Activated naive CD8-positive, alpha-beta T cell treated with anti-CD3 and anti-CD28 coated beads for 36 hours (primary cell): ENCODE results near the gene CALY. TPM values are rescaled to one million over a fixed set of nuclear protein-coding genes. Genes with fewer than 3 reads are reported as not detected.
A peak's percentile ranks its signal among the peaks of the same experiment; 100 is the strongest.

ENCODE experiments used
- DNase-seq: peaks from one replicate; pipeline ENCODE4 v3.0.0; 2021
- H3K27ac Mint-ChIP-seq: one replicate; pipeline ENCODE4 v1.8.0; 2022; ENCODE audit warnings: mild to moderate bottlenecking, moderate library complexity, mixed read lengths
- H3K27me3 Mint-ChIP-seq: one replicate; pipeline ENCODE4 v1.8.0; 2022; ENCODE audit warnings: mild to moderate bottlenecking, mixed read lengths
- H3K36me3 Mint-ChIP-seq: one replicate; pipeline ENCODE4 v1.8.0; 2021; ENCODE audit warnings: mild to moderate bottlenecking, mixed read lengths
- H3K4me1 Mint-ChIP-seq: one replicate; pipeline ENCODE4 v1.8.0; 2021; ENCODE audit warnings: mixed read lengths
- H3K4me3 Mint-ChIP-seq: one replicate; pipeline ENCODE4 v1.8.0; 2022; ENCODE audit warnings: mild to moderate bottlenecking, moderate library complexity, mixed read lengths
- H3K9me3 Mint-ChIP-seq: one replicate; pipeline ENCODE4 v1.8.0; 2022; ENCODE audit warnings: mixed read lengths
- total RNA-seq, 2 experiments: library from RNA; stranded (reverse); gene quantifications; one replicate each; pipeline ENCODE4 v1.2.3, GENCODE V29; 2021

Gene CALY
- total RNA-seq, 2 experiments from 2014 or later = not detected

DNA sequence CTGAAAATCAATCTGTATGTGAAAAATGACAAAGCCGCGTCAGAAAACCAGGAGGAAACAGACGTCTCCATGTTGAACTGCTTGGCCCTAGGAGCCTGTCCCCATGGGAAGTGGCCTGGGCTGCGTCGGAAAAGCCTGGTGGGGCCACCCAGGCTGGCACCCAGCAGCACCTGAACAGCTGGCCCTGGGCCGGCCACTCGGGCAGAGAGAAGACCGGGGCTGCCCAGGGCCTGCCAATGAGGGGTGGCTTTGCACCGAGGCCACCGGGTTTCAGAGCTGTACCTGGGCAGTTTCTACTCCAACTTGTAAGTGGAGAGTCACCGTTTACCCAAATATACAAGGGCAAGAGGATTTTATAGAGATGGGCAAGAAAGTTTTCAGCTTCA lies 22.2 kb upstream of the CALY start:
- H3K27ac Mint-ChIP-seq = no peak overlapping the region
- no peaks in the 10 kb centered on the region for H3K9me3 Mint-ChIP-seq
- no peak for DNase-seq
- H3K36me3 Mint-ChIP-seq = peaks cover 9% of the 10 kb centered on the region
- peaks cover 6% of the 10 kb centered on the region for H3K4me1 Mint-ChIP-seq
- H3K27me3 Mint-ChIP-seq = no peaks in the 10 kb centered on the region
- no peak overlapping the region for H3K4me3 Mint-ChIP-seq

DNA sequence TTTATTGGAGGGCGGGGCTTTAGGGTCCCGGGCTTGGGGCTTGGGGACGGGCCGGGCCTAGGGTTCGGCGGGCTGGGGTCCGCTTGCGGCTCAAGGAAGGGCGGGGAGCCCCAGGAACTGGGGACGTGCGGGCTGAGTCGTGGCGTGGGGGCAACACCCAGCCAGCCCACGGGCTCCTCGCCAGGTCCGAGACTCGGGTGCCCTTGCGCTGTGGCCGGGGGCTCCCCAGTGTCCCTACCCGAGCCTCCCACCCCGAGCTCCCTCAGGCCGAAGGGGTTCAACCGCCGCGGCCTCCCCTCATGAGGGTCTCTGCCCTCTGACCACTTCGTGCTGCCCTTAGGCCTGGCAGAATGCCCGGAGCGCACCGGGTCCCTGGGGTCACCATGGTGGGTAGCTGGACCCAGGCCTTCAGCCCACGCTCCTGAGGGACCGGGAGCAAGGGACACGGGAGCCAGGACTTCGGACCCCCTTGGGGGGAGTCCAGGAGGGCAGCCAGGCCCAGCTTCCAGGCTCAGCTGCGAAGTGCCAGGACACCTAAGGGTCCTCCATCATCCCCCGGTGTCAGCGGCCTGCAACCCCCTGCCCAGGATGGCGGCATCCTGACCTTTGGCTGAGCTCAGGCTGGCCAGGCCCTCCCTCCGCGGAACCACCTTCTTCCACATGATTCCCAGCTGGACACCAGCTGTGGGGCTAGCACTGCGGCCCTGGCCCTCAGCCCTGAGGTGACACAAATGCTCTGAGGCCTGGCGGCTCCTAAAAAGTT lies 21.6 kb upstream of the CALY start:
- no peaks in the 10 kb centered on the region for H3K9me3 Mint-ChIP-seq
- no peak overlapping the region for H3K4me3 Mint-ChIP-seq
- DNase-seq = no peak
- H3K27me3 Mint-ChIP-seq = no peaks in the 10 kb centered on the region
- H3K4me1 Mint-ChIP-seq = peaks cover 6% of the 10 kb centered on the region
- H3K36me3 Mint-ChIP-seq = peaks cover 7% of the 10 kb centered on the region
- H3K27ac Mint-ChIP-seq = no peak overlapping the region

DNA sequence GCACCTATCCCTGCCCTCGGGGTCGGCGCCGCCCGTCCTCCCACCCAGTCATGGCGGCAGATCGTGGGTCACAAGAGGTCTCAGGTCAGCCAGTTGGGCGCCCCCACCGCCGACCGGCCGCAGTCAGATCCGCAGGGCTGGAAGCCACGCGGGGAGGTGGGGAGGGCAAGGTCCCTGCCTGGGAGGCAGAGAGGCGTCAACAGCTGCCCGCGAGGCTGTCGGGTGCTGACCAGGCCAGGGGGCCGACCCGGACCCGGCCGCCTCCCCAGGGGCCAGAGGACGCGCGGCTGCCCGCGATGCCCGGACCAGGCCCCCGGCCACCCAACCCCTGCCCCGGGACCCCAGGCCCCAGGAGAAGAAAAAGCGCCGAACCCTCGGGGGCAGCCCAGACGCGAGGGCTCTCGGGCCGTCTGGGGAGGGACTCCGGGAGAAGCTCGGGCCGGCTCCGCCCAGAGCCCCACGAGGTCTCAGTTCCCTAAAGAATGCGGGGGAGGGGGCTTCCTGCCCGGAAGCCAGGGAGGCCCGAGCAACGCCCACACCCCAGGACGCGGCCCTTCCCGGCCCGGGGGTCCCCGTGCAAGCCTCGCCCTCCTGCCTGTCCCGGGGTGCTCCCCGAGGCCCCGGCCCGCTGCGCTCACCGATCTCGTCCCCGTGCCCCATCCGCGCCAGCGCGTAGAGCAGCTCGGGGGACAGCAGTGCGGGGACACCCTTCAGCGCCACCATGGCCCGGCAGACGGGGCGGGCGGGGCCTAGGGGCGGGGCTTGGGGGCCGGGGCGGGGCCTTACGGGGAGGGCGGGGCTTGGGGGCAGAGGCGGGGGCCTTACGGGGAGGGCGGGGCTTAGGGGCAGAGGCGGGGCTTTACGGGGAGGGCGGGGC lies 20.8 kb upstream of the CALY start, which contains the start of gene FUOM:
Gene FUOM (minus strand): TSS at position 735 of the 877 bp plus-strand sequence. CDS start 12 bp downstream, at position 723.
- Mint-ChIP-seq H3K9me3 (no peaks in the 10 kb centered on the region), H3K4me1 (peaks cover 6% of the 10 kb centered on the region), H3K27ac (peak within 1 kb of the TSS; percentile 75), H3K36me3 (peaks cover 6% of the 10 kb centered on the region), H3K4me3 (peak within 1 kb of the TSS; percentile 84), H3K27me3 (no peaks in the 10 kb centered on the region)
- DNase-seq = peak; percentile 85

DNA sequence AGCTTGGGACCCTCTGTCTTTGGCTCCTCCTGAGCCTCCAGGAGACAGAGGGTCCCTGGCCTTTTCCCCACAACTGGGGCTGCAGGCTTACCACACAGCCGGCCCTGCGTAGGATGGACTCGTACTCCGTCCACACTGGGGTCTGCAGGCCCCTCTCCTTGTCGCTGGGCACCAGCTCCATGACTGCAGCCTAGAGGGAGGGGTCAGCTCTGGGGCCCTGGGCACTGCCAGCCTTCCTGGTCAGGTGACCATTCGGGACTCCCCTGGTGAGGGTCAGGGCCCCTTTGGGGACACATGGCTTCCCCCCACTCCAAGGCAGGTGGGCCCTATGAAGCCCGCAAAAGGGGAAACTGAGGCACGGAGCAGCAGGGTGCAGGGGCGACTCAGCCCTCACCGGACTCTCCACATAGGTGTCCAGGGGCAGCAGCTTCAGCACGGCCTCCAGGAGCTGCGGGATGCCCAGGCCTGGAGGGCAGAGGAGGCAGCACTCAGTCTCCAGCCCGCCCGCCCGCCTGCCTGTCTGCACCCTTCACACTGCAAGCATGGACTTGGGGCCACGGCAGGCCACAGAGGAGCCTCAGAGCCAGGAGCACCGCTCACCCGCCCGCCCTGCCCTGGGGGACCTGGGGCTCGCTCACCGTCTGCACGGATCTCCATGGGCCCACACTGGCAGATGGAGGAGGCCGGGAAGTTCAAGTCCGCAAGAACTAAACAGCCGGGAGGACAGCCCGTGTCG lies 20.0 kb upstream of the CALY start:
- Mint-ChIP-seq H3K36me3 (peaks cover 3% of the 10 kb centered on the region), H3K27ac (peak overlapping the region; percentile 75), H3K9me3 (no peaks in the 10 kb centered on the region), H3K4me1 (peaks cover under 1% of the 10 kb centered on the region), H3K4me3 (peak overlapping the region; percentile 84), H3K27me3 (no peaks in the 10 kb centered on the region)
- no peak for DNase-seq

DNA sequence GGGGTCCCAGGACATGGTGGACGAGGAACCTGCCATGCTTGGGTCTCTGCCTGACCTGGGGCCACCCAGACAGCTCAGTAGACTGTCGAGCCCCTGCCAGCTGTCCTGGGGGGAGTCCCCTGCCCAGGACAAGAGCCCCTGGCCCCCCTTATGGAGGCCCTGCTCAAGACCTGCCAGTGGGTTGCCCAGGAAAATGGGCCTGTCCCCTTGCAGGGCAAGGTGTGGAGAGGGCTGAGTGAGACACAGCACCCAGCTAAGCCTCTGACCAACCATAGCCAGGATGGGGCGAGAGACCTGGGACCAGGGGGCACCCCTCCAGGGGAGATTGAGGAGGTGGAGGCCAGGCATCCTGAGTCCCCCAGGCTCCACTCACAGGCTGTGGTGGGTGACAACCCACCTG lies 19.3 kb upstream of the CALY start:
- DNase-seq = no peak
- no peaks in the 10 kb centered on the region for H3K4me1 Mint-ChIP-seq
- no peaks in the 10 kb centered on the region for H3K27me3 Mint-ChIP-seq
- H3K4me3 Mint-ChIP-seq = peak overlapping the region; percentile 84
- H3K9me3 Mint-ChIP-seq = no peaks in the 10 kb centered on the region
- no peak overlapping the region for H3K27ac Mint-ChIP-seq
- H3K36me3 Mint-ChIP-seq = peaks cover 3% of the 10 kb centered on the region

DNA sequence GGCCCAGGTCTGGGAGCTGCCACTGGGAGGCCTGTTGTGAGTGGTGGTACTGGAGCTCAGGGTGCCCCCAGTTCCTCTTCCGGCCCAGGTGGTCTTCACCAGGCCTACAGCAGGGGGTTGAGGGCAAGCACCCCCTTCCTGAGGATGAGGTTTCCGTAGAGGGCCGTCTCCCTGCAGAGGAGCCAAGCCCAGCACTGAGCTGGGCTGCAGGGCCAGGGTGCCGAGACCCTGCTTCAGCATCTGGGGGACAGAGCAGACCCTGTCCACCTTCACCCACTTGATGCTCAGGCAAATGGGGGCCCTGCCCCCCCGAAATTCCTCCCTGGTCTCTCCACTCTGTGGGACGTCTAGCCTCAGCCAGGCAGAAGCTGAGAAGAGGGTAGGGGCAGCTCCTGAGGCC lies 18.6 kb upstream of the CALY start:
- Mint-ChIP-seq H3K27ac (no peak overlapping the region), H3K27me3 (no peaks in the 10 kb centered on the region), H3K36me3 (peaks cover 3% of the 10 kb centered on the region), H3K9me3 (no peaks in the 10 kb centered on the region), H3K4me1 (no peaks in the 10 kb centered on the region), H3K4me3 (no peak overlapping the region)
- DNase-seq = no peak

DNA sequence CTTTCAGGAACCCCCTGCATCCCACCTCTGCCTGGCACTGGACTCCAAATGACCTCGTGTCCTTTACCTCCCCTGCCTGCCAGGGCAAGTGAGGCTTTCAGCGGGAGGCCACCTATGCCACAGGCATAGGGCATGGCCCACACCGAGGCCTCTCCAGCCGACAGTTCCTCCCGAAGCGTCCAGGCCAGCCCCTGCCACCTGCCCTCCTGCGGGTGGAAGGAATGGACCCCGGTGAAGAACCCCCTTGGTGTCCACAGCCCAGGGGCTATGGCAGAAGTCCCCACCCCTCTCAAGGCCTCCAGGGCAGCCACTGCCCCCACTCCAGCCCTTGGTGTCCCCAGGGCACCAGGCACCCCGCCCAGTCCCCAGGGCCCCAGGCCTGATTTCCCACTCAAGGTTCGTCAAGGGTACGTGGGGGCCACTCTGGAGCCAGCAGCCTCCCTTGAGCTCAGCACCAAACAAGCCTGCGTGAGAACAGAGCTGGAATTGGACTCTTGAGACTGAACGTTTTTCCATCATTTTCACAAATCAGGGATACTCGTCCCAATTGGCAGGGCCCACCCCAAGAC lies 18.1 kb upstream of the CALY start:
- Mint-ChIP-seq H3K4me3 (no peak overlapping the region), H3K27me3 (no peaks in the 10 kb centered on the region), H3K36me3 (peaks cover 3% of the 10 kb centered on the region), H3K9me3 (no peaks in the 10 kb centered on the region), H3K4me1 (no peaks in the 10 kb centered on the region), H3K27ac (no peak overlapping the region)
- DNase-seq = no peak

DNA sequence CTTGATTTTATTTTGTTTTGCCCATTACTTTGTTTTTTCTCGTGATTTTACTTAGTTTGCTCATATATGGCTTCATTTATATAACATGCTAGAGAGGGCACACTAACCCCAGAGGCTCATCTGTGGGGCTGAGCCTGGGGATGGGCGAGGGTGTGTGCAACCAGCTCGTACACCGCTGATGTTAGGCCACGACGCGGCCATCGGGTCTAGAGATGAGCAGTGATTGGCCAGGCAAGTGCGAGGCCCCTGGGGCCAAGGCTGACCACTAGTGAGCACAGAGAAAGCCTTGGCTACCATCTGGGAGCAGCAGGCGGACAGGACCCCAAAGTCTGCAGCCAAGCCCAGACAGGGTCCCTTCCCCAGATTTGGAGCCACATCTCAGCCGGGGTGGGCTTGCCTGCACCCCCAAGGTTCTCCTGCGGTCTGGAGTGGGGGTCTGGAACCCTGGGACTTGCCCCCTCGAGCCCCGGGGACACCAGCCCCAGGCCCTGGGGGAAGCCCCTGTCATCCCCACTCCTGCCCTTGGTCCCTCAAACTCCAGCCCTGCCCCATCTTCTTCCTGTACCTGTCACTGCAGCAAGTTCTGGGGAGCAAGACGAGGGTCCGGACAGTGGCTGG lies 17.4 kb upstream of the CALY start:
- no peaks in the 10 kb centered on the region for H3K4me1 Mint-ChIP-seq
- no peak overlapping the region for H3K27ac Mint-ChIP-seq
- no peak for DNase-seq
- H3K4me3 Mint-ChIP-seq = no peak overlapping the region
- H3K27me3 Mint-ChIP-seq = peaks cover 3% of the 10 kb centered on the region
- peaks cover 3% of the 10 kb centered on the region for H3K36me3 Mint-ChIP-seq
- H3K9me3 Mint-ChIP-seq = no peaks in the 10 kb centered on the region

DNA sequence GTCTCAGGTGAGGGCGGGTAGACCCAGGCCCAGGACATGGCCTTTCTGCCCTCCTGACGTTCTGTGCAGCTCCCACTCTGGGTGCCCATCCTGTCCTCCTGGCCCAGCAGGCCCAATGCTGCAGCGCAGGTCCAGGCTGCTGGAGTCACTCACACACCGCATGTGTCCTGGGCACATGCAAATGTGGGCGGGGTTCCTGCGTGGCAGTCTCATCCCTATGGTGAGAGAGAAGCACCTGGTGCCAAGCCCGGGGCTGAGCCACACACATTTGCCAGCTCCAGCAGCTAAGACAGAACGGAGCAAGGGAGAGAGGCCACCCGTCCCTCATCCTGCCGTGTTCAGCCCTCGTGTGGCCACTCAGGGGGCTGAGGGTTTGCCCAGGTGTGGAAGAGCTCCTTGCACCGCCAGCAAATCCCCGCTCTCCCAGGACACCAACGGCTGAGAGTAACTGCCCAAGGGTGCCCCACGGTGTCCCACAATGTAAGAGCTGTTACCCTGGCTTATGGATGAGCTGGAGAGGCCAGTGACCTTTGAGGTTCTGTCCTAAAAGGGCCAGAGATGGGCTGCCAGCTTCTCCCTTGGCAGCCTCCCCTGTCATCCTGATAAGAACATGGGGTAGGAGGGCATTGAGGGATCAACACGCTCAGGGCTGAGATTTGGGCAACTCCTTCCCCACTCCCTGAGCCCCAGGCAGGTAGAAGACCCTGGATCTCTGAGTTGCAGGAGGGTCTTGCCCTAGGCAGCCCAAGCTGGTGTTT lies 16.7 kb upstream of the CALY start:
- Mint-ChIP-seq H3K27ac (no peak overlapping the region), H3K9me3 (no peaks in the 10 kb centered on the region), H3K4me1 (no peaks in the 10 kb centered on the region), H3K36me3 (peaks cover 3% of the 10 kb centered on the region), H3K4me3 (no peak overlapping the region), H3K27me3 (peaks cover 5% of the 10 kb centered on the region)
- DNase-seq = no peak

DNA sequence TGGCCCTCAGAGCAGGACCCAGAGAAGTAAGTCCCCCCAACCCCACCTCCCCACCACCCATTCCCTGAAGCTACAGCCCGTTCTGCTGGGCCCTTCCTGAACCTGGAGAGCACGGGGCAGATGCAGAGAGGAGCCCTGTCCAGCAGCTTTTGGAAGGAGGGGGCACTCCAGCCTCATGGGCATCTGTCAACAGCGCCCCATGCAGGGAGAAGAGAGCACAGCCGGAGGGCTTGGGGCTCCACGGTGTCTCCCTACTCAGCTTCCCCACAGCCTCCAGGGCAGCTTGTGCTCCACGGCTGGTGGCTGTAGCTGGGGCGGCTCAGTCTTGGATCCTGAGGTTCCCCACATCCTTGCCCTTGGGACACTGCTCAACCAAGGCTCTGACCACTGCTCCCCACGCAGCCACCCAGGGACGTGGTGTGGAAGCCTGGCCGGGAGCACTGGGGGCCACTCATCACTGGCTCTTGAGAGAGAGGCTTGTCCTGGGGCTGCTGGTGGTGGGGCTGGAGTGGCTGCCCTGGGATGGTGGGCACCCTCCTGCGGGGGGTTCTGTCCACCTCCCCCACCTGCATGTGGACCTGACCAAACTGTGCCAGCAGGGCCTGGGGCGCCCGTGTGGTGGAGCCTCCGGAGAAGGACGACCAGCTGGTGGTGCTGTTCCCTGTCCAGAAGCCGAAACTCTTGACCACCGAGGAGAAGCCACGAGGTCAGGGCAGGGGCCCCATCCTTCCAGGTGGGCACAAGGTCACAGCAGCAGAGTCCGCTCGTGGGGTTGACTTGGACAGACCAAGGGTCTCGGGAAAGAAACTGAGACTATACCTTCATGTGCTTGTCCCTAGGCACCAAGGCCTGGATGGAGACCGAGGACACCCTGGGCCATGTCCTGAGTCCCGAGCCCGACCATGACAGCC lies 15.0 kb upstream of the CALY start:
- Mint-ChIP-seq H3K27ac (no peak overlapping the region), H3K4me3 (no peak overlapping the region), H3K27me3 (peaks cover 9% of the 10 kb centered on the region), H3K36me3 (peaks cover 3% of the 10 kb centered on the region), H3K4me1 (no peaks in the 10 kb centered on the region), H3K9me3 (no peaks in the 10 kb centered on the region)
- no peak for DNase-seq

DNA sequence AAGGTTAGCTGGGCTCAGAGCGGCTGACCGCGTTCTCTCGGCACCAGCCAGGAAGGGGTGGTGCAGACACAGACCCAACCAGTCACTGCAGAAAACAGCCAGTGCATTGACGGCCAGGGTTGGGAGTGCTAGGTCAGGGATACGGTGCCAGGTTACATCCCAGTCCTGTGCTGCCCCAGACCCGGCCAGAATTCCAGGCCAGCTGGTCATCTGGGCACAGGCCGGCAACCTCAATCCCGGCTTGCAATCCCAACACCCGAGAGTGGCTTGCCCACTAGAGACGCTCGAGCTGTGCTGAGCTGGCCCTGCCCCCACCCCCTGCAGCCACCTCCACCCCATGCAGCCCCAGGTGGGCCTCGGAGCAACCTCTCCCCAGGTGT lies 14.2 kb upstream of the CALY start:
- Mint-ChIP-seq H3K36me3 (peaks cover under 1% of the 10 kb centered on the region), H3K4me3 (no peak overlapping the region), H3K27me3 (peaks cover 16% of the 10 kb centered on the region), H3K27ac (no peak overlapping the region), H3K9me3 (no peaks in the 10 kb centered on the region), H3K4me1 (no peaks in the 10 kb centered on the region)
- DNase-seq = no peak

DNA sequence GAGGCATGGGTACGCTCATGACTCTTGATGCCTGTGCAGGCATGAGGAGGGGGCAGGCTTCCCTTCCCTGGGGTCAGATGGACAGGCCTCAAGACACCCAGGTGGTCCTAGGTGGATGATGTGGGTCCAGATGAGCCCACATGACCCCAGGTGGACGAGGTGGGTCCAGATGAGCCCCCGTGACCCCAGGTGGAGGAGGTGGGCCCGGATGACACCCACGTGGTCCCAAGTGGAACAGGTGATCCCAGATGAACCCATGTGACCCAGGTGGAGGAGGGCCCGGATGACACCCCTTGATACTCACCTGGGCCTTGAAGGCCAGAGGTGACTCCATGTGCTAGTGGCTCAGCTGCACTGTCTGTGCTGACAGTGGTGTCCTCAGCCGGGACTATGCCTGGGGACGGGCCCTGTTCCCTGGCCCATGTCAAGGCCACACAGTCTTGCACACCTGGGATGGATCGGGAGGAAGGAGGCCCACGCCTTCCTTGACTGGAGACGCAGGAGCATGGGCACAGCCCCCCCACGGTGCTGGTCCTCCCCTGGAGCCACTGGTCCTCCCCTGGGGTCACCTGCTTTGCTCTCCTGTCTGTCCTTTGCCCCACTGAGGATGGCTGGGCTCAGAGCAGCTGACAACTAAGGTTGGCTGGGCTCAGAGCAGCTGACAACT lies 13.7 kb upstream of the CALY start:
- no peak overlapping the region for H3K4me3 Mint-ChIP-seq
- peaks cover 21% of the 10 kb centered on the region for H3K27me3 Mint-ChIP-seq

DNA sequence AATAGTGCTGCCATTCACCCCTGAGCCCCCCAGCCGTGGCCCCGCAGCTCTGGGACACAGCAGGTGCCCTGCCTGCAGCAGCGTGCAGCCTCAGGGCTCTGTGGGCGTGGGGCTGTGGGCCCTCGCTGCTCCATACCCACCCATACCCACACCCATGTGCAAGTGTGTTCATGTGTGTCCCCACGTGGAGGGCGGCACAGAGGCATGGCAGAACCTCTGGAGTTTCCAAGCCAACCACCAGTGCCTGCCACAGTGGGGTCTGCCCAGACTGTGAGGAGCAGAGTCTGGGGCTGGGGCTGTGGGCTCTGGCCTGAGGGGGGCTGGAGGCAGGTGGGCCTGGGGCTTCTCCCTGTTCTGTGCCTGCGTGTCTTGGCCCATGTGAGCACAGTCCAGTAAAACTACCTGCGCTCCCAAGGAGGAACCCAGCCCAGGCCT lies 12.9 kb upstream of the CALY start:
- H3K4me3 Mint-ChIP-seq = no peak overlapping the region
- H3K4me1 Mint-ChIP-seq = no peaks in the 10 kb centered on the region

More for the DNA sequence above, 13.7 kb upstream of the CALY start:
- no peak for DNase-seq
- Mint-ChIP-seq H3K9me3 (no peaks in the 10 kb centered on the region), H3K4me1 (no peaks in the 10 kb centered on the region), H3K36me3 (no peaks in the 10 kb centered on the region), H3K27ac (no peak overlapping the region)

More for the DNA sequence above, 12.9 kb upstream of the CALY start:
- Mint-ChIP-seq H3K27ac (no peak overlapping the region), H3K27me3 (peaks cover 29% of the 10 kb centered on the region), H3K9me3 (no peaks in the 10 kb centered on the region), H3K36me3 (no peaks in the 10 kb centered on the region)
- DNase-seq = no peak
